ENCODE measurements around the gene BNIP2. TPM values are rescaled to one million over a fixed set of nuclear protein-coding genes. Genes with fewer than 3 reads are reported as not detected.
A peak's percentile ranks its signal among the peaks of the same experiment; 100 is the strongest.

BNIP2 gene
- total RNA-seq, 4 donors from 2014 or later: 152 to 270 (median 196) TPM

GRCh38 chr15:59689626-59690236 lies 611 bp upstream of the BNIP2 start:
- WGBS: 4% methylated on average over 25 of the region's 25 CpGs
- Histone ChIP-seq H3K27ac (replicated peaks in 1 of 4) (peak overlapping the region; percentile 96 to 99 (median 98)), H3K4me3 (peak overlapping the region; percentile 84 to 96 (median 88)), H3K4me1 (peaks cover 35 to 48% (median 43%) of the 10 kb centered on the region in 4 donors), H3K27me3 (no peaks in the 10 kb centered on the region), H3K36me3 (peaks cover 0 to 6% (median 2%) of the 10 kb centered on the region in 4 donors), H3K9me3 (no peaks in the 10 kb centered on the region)
- TF ChIP-seq POLR2AphosphoS5 (IDR thresholded peaks at IDR 0.05) (peak in 1 of 2 donors; percentile 38), CTCF (IDR thresholded peaks at IDR 0.05) (peak in 1 of 3 experiments; percentile 13), EP300 (IDR thresholded peaks at IDR 0.05) (no peak)
- intact Hi-C loops (cut with DNase I): loop anchor here (10.0 kb wide), 2 partner anchors 495 to 635 kb away; no protein-coding TSS in a partner anchor
- peak; percentile 97 for DNase-seq (ENCODE audit: extremely low spot score)

- H3K4me1 ChIP-seq: peaks cover 35 to 55% (median 47%) of the 10 kb centered on the region in 4 donors
- intact Hi-C loops (cut with DNase I): no loop called here
These were observed 718 bp downstream of the BNIP2 start for GRCh38 chr15:59688423-59688781.

GRCh38 chr15:59687836-59688235 lies 1.3 kb downstream of the BNIP2 start:
- H3K4me3 ChIP-seq: peak overlapping the region; percentile 84 to 96 (median 88)
- intact Hi-C loops (cut with DNase I): no loop called here
- peaks cover 0 to 10% (median 4%) of the 10 kb centered on the region in 4 donors for H3K36me3 ChIP-seq
- H3K9me3 ChIP-seq: no peaks in the 10 kb centered on the region
- WGBS: 32% methylated on average over 5 of the region's 5 CpGs
- H3K27me3 ChIP-seq: no peaks in the 10 kb centered on the region
- peaks cover 35 to 55% (median 47%) of the 10 kb centered on the region in 4 donors for H3K4me1 ChIP-seq
- DNase-seq (ENCODE audit: extremely low spot score): no peak
- peak overlapping the region; percentile 96 to 99 (median 98) for H3K27ac ChIP-seq (replicated peaks in 1 of 4)
- TF ChIP-seq POLR2AphosphoS5 (IDR thresholded peaks at IDR 0.05) (no peak), POLR2A (IDR thresholded peaks at IDR 0.05; ENCODE audit: low read depth) (no peak), CTCF (IDR thresholded peaks at IDR 0.05) (no peak), EP300 (IDR thresholded peaks at IDR 0.05) (no peak)

More at GRCh38 chr15:59688423-59688781, 718 bp downstream of the BNIP2 start:
- peak; percentile 10 to 34 for TF ChIP-seq POLR2AphosphoS5 (IDR thresholded peaks at IDR 0.05)
- no peak for TF ChIP-seq POLR2A (IDR thresholded peaks at IDR 0.05; ENCODE audit: low read depth)
- TF ChIP-seq EP300 (IDR thresholded peaks at IDR 0.05): no peak
- Histone ChIP-seq H3K27ac (replicated peaks in 1 of 4) (peak overlapping the region; percentile 96 to 99 (median 98)), H3K4me3 (peak overlapping the region; percentile 84 to 96 (median 88)), H3K27me3 (no peaks in the 10 kb centered on the region), H3K9me3 (no peaks in the 10 kb centered on the region), H3K36me3 (peaks cover 0 to 8% (median 4%) of the 10 kb centered on the region in 4 donors)
- no peak for DNase-seq (ENCODE audit: extremely low spot score)
- 2% methylated on average over 13 of the region's 15 CpGs for WGBS

- TF ChIP-seq POLR2AphosphoS5 (IDR thresholded peaks at IDR 0.05): no peak
- DNase-seq (ENCODE audit: extremely low spot score): no peak
- WGBS: 55% methylated on average over 7 of the region's 7 CpGs
- intact Hi-C loops (cut with DNase I): no loop called here
- peaks cover 8 to 20% (median 13%) of the 10 kb centered on the region in 4 donors for H3K36me3 ChIP-seq
- no peak overlapping the region for H3K4me3 ChIP-seq
- H3K27me3 ChIP-seq: no peaks in the 10 kb centered on the region
- H3K27ac ChIP-seq (replicated peaks in 1 of 4): peak overlapping the region in 3 of 4 donors; percentile 35 to 50 (median 45)
- peaks cover 35 to 55% (median 47%) of the 10 kb centered on the region in 4 donors for H3K4me1 ChIP-seq
- no peaks in the 10 kb centered on the region for H3K9me3 ChIP-seq
These were observed 2.7 kb downstream of the BNIP2 start for GRCh38 chr15:59686389-59686788.

- 28% methylated on average over 1 of the region's 1 CpG for WGBS
- peaks cover 35 to 54% (median 46%) of the 10 kb centered on the region in 4 donors for H3K4me1 ChIP-seq
These were observed 3.3 kb downstream of the BNIP2 start for GRCh38 chr15:59685737-59686297.

More at GRCh38 chr15:59685737-59686297, 3.3 kb downstream of the BNIP2 start:
- Histone ChIP-seq H3K9me3 (no peaks in the 10 kb centered on the region), H3K27ac (replicated peaks in 1 of 4) (peak overlapping the region in 3 of 4 donors; percentile 35 to 50 (median 45)), H3K27me3 (no peaks in the 10 kb centered on the region), H3K36me3 (peaks cover 14 to 26% (median 19%) of the 10 kb centered on the region in 4 donors), H3K4me3 (no peak overlapping the region)
- intact Hi-C loops (cut with DNase I): no loop called here
- DNase-seq (ENCODE audit: extremely low spot score): no peak
- no peak for TF ChIP-seq POLR2AphosphoS5 (IDR thresholded peaks at IDR 0.05)
- TF ChIP-seq EP300 (IDR thresholded peaks at IDR 0.05): no peak
- TF ChIP-seq CTCF (IDR thresholded peaks at IDR 0.05): no peak
- no peak for TF ChIP-seq POLR2A (IDR thresholded peaks at IDR 0.05; ENCODE audit: low read depth)
